GM23248 (cell line): Measurements from ENCODE around the gene PLXNA1.

Experiments used
- EZH2 ChIP-seq: fragments of 200-600 bp; sonication (generic); IDR thresholded peaks from 2 replicates; pipeline ENCODE4 v1.6.1; 2018; ENCODE audit warnings: antibody characterized with exemption, mild to moderate bottlenecking; ENCODE audit not compliant: insufficient read depth, poor library complexity, severe bottlenecking
- EZH2phosphoT487 ChIP-seq: fragments of 200-600 bp; sonication (generic); IDR thresholded peaks from 2 replicates; pipeline ENCODE4 v1.6.1; 2018; ENCODE audit warnings: antibody characterized with exemption, moderate library complexity, mild to moderate bottlenecking, low read depth; ENCODE audit not compliant: insufficient read depth

DNA sequence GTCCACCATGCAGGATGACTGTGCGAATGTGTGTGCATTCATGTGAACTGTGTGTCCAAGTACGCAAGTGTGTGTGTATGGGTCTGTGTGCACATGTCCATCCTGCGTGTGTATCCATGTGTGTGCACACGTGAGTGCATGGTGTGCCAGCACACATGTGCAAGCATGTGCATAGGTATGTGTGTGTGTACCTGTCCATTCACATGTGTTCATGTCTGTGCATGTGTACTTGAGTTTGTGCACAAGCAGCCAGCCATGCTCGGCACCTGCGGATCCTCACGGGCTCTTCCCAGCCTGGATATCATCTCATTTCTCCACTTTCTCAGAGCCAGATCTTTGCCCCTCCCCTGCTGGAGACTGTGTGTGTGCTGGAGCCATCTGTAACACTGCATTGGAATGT lies 18.7 kb upstream of the PLXNA1 start:
- no peak for TF ChIP-seq EZH2
- no peak for TF ChIP-seq EZH2phosphoT487
